HG02678 (cell line): ENCODE data around the gene KLRK1.
A peak's percentile ranks its signal among the peaks of the same experiment; 100 is the strongest.
"Not testable (repeated sequence)": the region's sequence is repeated elsewhere in the genome, so short reads cannot be mapped to it uniquely, and the experiment has no call there.

Experiments
- ATAC-seq: cut with Tn5 transposase; IDR thresholded peaks from one replicate; pipeline ENCODE4 v1.9.1; 2021; ENCODE audit warnings: mild to moderate bottlenecking, moderate library complexity; ENCODE audit not compliant: unreplicated experiment

Gene KLRK1

DNA sequence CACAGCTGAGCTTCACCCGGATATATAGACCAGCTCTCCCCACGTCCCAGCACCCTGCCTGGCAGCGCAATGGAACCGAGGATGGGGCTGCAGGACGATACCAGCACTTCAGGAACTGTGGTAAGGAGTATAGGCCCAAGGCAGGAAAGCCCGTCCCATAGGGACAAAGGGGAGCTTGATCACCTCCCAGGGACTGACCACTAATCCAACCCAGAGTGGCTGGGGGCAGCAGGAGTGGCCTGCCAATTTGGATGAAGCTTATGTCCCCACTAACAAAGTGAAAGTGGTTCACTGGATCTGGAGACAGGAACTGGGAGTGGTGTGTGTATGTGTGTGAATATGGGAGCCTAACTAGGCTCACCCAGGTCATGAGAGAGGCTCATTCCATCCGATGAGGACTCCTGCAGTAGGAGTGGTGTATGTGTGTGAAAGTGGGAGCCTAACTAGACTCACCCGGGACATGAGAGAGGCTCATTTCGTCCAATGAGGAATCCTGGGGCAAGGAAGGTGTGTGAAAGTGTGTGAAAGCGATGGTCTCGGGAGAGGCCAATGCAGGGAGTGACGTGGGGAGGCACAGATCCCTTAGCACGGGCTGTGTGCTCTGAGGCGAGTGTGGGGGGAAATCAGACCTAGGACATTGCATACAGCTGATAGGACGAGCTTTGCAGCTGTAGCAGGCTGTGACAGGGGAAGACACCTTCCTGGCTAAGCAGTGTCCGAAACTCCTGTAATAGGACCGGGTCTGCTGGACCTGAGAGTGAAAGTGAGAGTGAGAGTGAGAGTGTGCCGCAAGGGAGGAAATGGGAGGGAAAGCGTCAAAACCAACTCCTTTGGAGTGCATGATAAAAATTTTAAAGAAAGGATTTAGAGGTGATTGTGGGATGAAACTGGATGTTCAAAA lies 25.7 kb downstream of the KLRK1 start:
- peak; percentile 83 for ATAC-seq

DNA sequence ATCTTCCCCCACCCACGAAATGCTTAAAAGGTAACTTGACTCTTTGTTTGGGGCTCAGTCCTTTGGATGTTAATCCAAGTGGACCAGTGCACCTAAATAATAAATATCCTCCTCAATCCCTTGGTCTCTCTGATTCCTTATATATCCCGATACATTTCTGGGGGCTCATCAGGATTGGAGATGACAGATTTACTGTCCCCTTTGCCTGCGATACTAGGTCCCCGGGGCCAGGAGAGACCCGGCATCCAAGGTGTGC lies 26.3 kb downstream of the KLRK1 start:
- no peak for ATAC-seq

- ATAC-seq: no peak
Measured at GRCh38 chr12:10362828-10363657, 26.8 kb downstream of the KLRK1 start.

- ATAC-seq: no peak
Measured at GRCh38 chr12:10362325-10362724, 27.5 kb downstream of the KLRK1 start.

DNA sequence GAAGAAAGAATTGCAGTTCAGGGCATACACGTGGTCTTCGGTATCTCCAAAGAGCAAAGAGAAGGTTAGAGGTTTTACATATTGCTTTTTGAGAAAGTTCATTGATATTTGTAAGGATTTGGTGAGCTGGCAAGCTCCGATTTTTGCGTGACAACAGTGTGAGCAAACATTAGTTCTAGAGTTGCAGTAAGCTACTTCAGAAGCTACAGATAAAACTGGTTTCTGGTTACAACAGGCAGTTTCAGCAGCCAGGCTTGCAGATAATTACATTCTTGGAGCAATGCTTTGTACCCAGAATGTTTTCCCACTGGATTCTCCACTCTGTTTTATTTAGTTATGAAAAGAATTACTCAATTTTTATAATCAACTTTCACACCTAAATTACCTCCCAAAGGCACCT lies 28.2 kb downstream of the KLRK1 start:
- no peak for ATAC-seq

GRCh38 chr12:10361084-10361483 lies 28.8 kb downstream of the KLRK1 start:
- no peak for ATAC-seq

- ATAC-seq: no peak
Measured at GRCh38 chr12:10358969-10359368, 30.9 kb downstream of the KLRK1 start.

- no peak for ATAC-seq
Measured at GRCh38 chr12:10358131-10358530, 31.7 kb downstream of the KLRK1 start.

DNA sequence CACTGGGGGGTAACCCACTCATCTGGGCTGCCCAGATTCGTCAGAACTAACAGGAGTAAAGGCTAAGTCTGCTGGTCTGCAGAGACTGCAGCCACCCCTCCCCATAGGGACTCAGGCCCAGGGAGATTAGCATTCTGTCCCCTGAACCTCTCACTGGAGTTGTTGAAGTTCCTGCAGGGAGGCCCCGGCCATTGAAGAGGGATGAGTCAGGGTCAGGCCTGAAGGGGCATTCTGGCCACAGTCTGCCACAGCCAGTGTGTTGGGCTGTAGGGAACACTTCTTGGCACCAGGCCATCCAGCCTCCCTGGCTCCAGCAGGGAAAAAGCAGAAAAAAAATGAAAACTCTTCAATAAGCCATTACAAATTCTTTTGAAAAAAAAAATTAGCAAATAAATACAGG lies 35.3 kb downstream of the KLRK1 start:
- ATAC-seq: no peak

DNA sequence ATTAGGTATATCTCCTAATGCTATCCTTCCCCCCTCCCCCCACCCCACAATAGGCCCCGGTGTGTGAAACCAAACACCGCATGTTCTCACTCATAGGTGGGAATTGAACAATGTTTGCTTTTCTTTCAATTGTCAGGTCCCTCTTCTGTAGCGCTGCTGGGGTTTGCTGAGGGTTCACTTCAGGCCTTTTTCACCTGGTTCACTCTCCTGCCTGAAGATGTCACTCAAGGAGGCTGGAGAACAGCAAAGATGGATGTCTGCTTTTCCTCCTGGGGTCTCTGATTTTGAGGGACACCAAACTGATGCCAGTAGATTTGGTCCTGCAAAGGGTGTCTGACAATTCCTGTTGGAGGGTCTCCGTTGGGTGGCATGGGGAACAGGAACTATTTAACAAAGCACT lies 35.8 kb downstream of the KLRK1 start:
- ATAC-seq: no peak

- not testable (repeated sequence) for ATAC-seq
Measured at GRCh38 chr12:10351457-10351856, 38.4 kb downstream of the KLRK1 start.

GRCh38 chr12:10341892-10342509 lies 47.8 kb downstream of the KLRK1 start:
- no peak for ATAC-seq

DNA sequence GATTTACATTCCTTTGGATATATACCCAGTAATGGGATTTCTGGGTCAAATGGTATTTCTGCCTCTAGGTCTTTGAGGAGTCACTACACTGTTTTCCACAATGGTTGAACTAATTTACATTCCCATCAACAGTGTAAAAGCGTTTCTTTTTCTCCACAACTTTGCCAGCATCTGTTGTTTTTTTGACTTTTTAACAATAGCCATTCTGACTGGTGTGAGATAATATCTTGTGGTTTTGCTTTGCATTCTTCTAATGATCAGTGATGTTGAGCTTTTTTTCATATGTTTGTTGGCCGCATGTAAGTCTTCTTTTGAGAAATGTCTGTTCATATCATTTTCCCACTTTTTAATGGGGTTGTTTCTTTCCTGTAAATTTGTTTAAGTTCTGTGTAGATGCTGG lies 48.9 kb downstream of the KLRK1 start:
- ATAC-seq: not testable (repeated sequence)

GRCh38 chr12:10339053-10339840 lies 50.6 kb downstream of the KLRK1 start:
- no peak for ATAC-seq

GRCh38 chr12:10338470-10338869 lies 51.4 kb downstream of the KLRK1 start:
- not testable (repeated sequence) for ATAC-seq

DNA sequence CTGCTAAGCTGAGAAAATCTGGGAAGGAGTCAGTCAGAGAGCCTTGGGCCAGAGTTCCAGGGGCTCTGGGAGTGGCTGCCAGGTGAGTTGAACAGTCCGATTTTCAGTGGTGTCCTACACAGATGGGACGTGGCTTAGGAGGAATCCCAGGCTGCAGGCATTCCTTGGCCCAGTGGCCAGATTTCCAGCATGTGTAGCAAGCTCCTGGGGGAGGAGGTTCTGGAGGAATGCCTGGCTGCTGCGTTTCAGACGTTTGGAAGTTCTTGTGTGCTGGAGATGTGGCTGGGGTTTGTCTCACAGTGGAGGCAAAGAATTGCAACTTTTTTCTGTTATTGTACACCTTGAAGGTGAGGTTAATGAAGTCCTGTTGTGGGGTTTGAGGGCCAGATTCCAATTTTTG lies 53.6 kb downstream of the KLRK1 start:
- ATAC-seq: not testable (repeated sequence)

DNA sequence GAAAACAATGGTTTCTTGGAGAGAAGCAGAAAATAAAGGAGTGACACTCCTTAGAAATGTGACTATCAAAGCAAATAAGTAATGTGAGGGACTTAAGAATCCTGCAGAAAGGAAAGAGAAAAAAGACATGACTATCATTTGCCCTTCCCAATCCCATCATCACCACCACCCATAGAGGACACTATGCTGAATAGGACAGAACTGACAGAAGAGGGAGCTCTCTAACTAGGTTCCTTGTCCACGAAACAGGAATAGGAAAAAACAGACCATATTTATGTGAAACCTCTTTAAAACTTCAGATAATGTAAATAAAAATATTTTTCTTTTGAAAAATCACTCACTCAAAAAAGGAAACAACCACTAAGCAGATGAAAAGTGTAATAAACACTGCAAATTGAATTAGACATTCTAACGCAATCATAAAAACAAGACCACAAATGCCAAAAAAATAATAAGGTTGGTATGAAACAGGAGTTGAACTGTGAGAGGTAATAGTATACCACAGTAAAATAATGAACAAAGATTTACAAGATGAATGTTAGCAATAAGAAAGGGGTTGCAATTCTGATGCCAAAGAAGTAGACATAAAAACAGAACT lies 58.1 kb downstream of the KLRK1 start:
- ATAC-seq: no peak

DNA sequence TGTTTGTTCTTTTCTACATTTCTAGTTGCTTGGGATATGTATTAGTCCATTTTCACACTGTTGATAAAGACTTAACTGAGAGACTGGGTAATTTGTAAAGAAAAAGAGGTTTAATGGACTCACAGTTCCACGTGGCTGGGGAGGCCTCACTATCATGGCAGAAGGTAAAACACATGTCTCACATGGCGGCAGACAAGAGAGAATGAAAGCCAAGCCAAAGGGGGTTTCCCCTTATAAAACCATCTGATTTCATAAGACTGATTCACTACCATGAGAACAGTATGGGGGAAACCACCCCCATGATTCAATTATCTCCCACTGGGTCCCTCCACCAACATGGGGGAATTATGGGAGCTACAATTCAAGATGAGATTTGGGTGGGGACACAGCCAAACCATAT lies 61.1 kb downstream of the KLRK1 start:
- not testable (repeated sequence) for ATAC-seq
